Measurements from ENCODE around the gene RUVBL1.

GRCh38 chr3:128091586-128091985 lies 32.0 kb downstream of the RUVBL1 start:
- TF ChIP-seq CTCF (IDR thresholded peaks at IDR 0.05; ENCODE audit: low read length) (no peak), EZH2 (optimal IDR thresholded peaks at IDR 0.05; ENCODE audit: low read depth, low read length) (no peak), EZH2phosphoT487 (IDR thresholded peaks at IDR 0.05; ENCODE audit: low read length) (no peak)

All from MM.1S (cell line).